Hindlimb muscle (tissue), 1 donor: ENCODE data around the gene BFSP2. TPM values are rescaled to one million over a fixed set of nuclear protein-coding genes. Genes with fewer than 3 reads are reported as not detected.

Experiments
- DNase-seq: peaks from one replicate; pipeline ENCODE4 v3.0.0-alpha.2; 2013
- polyA plus RNA-seq: library from polyadenylated mRNA; unstranded; fragments of 120-200 nt; gene quantifications from one replicate; pipeline ENCODE4 v1.2.1, GENCODE V29; 2013; ENCODE audit not compliant: insufficient read length

The BFSP2 gene
- polyA plus RNA-seq, 1 donor = not detected

GRCh38 chr3:133383741-133384140 is 16.1 kb upstream of the BFSP2 start:
- DNase-seq = no peak

GRCh38 chr3:133384331-133385027 is 15.4 kb upstream of the BFSP2 start:
- DNase-seq = peak; percentile 76

GRCh38 chr3:133386876-133387275 is 13.0 kb upstream of the BFSP2 start:
- DNase-seq = no peak

GRCh38 chr3:133387341-133387740 is 12.5 kb upstream of the BFSP2 start:
- no peak for DNase-seq

GRCh38 chr3:133388696-133389395 is 11.0 kb upstream of the BFSP2 start:
- no peak for DNase-seq

GRCh38 chr3:133390715-133391114 is 9.1 kb upstream of the BFSP2 start:
- no peak for DNase-seq

GRCh38 chr3:133393204-133393603 is 6.7 kb upstream of the BFSP2 start:
- no peak for DNase-seq

- no peak for DNase-seq
Observed at GRCh38 chr3:133393691-133394474, 6.0 kb upstream of the BFSP2 start.

GRCh38 chr3:133394561-133395311 is 5.1 kb upstream of the BFSP2 start:
- no peak for DNase-seq

- no peak for DNase-seq
Observed at GRCh38 chr3:133396906-133397305, 3.0 kb upstream of the BFSP2 start.

- DNase-seq = peak; percentile 54
Observed at GRCh38 chr3:133401374-133402135, 1.7 kb downstream of the BFSP2 start.

GRCh38 chr3:133404920-133405319 is 5.1 kb downstream of the BFSP2 start:
- no peak for DNase-seq

GRCh38 chr3:133408366-133408765 is 8.5 kb downstream of the BFSP2 start:
- no peak for DNase-seq

- DNase-seq = no peak
Observed at GRCh38 chr3:133408961-133409360, 9.1 kb downstream of the BFSP2 start.

GRCh38 chr3:133410191-133410892 is 10.5 kb downstream of the BFSP2 start:
- no peak for DNase-seq

- no peak for DNase-seq
Observed at GRCh38 chr3:133412183-133413132, 12.6 kb downstream of the BFSP2 start.

GRCh38 chr3:133413161-133414020 is 13.5 kb downstream of the BFSP2 start:
- no peak for DNase-seq

- DNase-seq = no peak
Observed at GRCh38 chr3:133414021-133414392, 14.2 kb downstream of the BFSP2 start.

GRCh38 chr3:133418361-133418760 is 18.5 kb downstream of the BFSP2 start:
- no peak for DNase-seq
